H1 (cell line): ENCODE results near the gene SSH2.

Experiments used
- ATF2 ChIP-seq: IDR thresholded peaks from 2 replicates; pipeline ENCODE4 v1.6.1; 2012; ENCODE audit warnings: low read length, inconsistent platforms
- CTCF ChIP-seq, 3 experiments: IDR thresholded peaks; 1 replicate in 2 of 3; 2 replicates in 1 of 3; pipeline versions ENCODE4 v1.5.1 to v1.6.1; 2011; ENCODE audit warnings: low read length in 3 of 3, mild to moderate bottlenecking in 3 of 3, inconsistent platforms in 2 of 3, low read depth in 1 of 3, moderate library complexity in 1 of 3; ENCODE audit not compliant: insufficient read depth in 1 of 3; ENCODE audit errors: control extremely low read depth in 1 of 3
- EGR1 ChIP-seq: IDR thresholded peaks from 2 replicates; pipeline ENCODE4 v1.6.1; 2011; ENCODE audit warnings: low read depth, low read length, borderline replicate concordance
- EZH2 ChIP-seq: fragments of 200-600 bp; sonication (generic); IDR thresholded peaks from 2 replicates; pipeline ENCODE4 v1.7.1; 2012; ENCODE audit warnings: low read depth, mild to moderate bottlenecking, moderate library complexity, low read length, inconsistent platforms; ENCODE audit not compliant: severe bottlenecking
- RAD21 ChIP-seq, 2 experiments: IDR thresholded peaks in 1 of 2; conservative IDR thresholded peaks in 1 of 2; 2 replicates each; pipeline ENCODE4 v1.6.1; 2011; ENCODE audit warnings: low read depth in 2 of 2, low read length in 2 of 2, improper control_type of control experiment in 1 of 2, inconsistent platforms in 1 of 2, mild to moderate bottlenecking in 1 of 2, moderate library complexity in 1 of 2
- RBBP5 ChIP-seq: IDR thresholded peaks from 2 replicates; pipeline ENCODE4 v1.7.1; 2012; ENCODE audit warnings: low read depth, mild to moderate bottlenecking, inconsistent platforms, low read length, moderate library complexity, borderline replicate concordance
- RFX5 ChIP-seq: IDR thresholded peaks from 2 replicates; pipeline ENCODE4 v1.6.1; 2011; ENCODE audit warnings: low read depth, low read length, improper control_type of control experiment, borderline replicate concordance
- SIRT6 ChIP-seq: IDR thresholded peaks from one replicate; pipeline ENCODE4 v1.7.1; 2012; ENCODE audit warnings: low read length, inconsistent platforms
- SRF ChIP-seq: IDR thresholded peaks from 2 replicates; pipeline ENCODE4 v1.6.1; 2011; ENCODE audit warnings: mild to moderate bottlenecking, low read depth, low read length, moderate library complexity
- USF2 ChIP-seq: IDR thresholded peaks from 2 replicates; pipeline ENCODE4 v1.6.1; 2011; ENCODE audit warnings: low read length, improper control_type of control experiment
- YY1 ChIP-seq: IDR thresholded peaks from 2 replicates; pipeline ENCODE4 v1.6.1; 2011; ENCODE audit warnings: low read depth, mild to moderate bottlenecking, low read length

- no peak for TF ChIP-seq CTCF (IDR thresholded peaks at IDR 0.05; ENCODE audit: control extremely low read depth in 1 of 3, insufficient read depth in 1 of 3, low read depth in 1 of 3, low read length in 3 of 3)
- no peak for TF ChIP-seq ATF2
- TF ChIP-seq RFX5, result no peak
- no peak for TF ChIP-seq EZH2
- no peak for TF ChIP-seq EGR1
- no peak for TF ChIP-seq YY1
- no peak for TF ChIP-seq RBBP5
- TF ChIP-seq SRF, result no peak
- no peak for TF ChIP-seq SIRT6
- TF ChIP-seq USF2, result no peak
- no peak for TF ChIP-seq RAD21 (IDR thresholded peaks at IDR 0.05 in 1 of 2, conservative IDR thresholded peaks at IDR 0.05 in 1 of 2; ENCODE audit: low read depth in 2 of 2, low read length in 2 of 2)
Measured at GRCh38 chr17:29578626-29579485, 351.2 kb downstream of the SSH2 start.
